Stimulated activated CD8-positive, alpha-beta memory T cell treated with anti-CD3 and anti-CD28 coated beads, Interleukin-15, amount 100 ng/mL, for 48 hours (primary cell): ENCODE data around the gene TTC33.
A peak's percentile ranks its signal among the peaks of the same experiment; 100 is the strongest.
"Not testable (repeated sequence)": the region's sequence is repeated elsewhere in the genome, so short reads cannot be mapped to it uniquely, and the experiment has no call there.

ENCODE experiments used
- DNase-seq, 2 donors: peaks; one replicate each; pipeline ENCODE4 v3.0.0-alpha.2; 2020; ENCODE audit warnings: low read depth in 2 of 2

TTC33 gene

GRCh38 chr5:40615586-40616170 is 140.1 kb downstream of the TTC33 start:
- DNase-seq, result no peak

GRCh38 chr5:40614923-40615585 is 140.7 kb downstream of the TTC33 start:
- DNase-seq, result no peak

GRCh38 chr5:40614466-40614865 is 141.3 kb downstream of the TTC33 start:
- no peak for DNase-seq

- DNase-seq, result no peak
Measured at GRCh38 chr5:40607202-40607601, 148.6 kb downstream of the TTC33 start.

- DNase-seq, result no peak
Measured at GRCh38 chr5:40606077-40606765, 149.5 kb downstream of the TTC33 start.

- no peak for DNase-seq
Measured at GRCh38 chr5:40605295-40605958, 150.3 kb downstream of the TTC33 start.

GRCh38 chr5:40603378-40603777 is 152.4 kb downstream of the TTC33 start:
- no peak for DNase-seq

- no peak for DNase-seq
Measured at GRCh38 chr5:40601198-40601868, 154.4 kb downstream of the TTC33 start.

GRCh38 chr5:40600383-40600782 is 155.4 kb downstream of the TTC33 start:
- DNase-seq, result no peak

- DNase-seq, result no peak
Measured at GRCh38 chr5:40599676-40600075, 156.1 kb downstream of the TTC33 start.

- DNase-seq, result no peak
Measured at GRCh38 chr5:40594811-40595210, 160.9 kb downstream of the TTC33 start.

GRCh38 chr5:40591727-40592396 is 163.9 kb downstream of the TTC33 start:
- DNase-seq, result not testable (repeated sequence)

- DNase-seq, result no peak
Measured at GRCh38 chr5:40587376-40587775, 168.4 kb downstream of the TTC33 start.

GRCh38 chr5:40585537-40586267 is 170.1 kb downstream of the TTC33 start:
- no peak for DNase-seq

- no peak for DNase-seq
Measured at GRCh38 chr5:40584054-40584453, 171.7 kb downstream of the TTC33 start.

- DNase-seq, result peak; percentile 58 to 60
Measured at GRCh38 chr5:40578501-40579451, 177.0 kb downstream of the TTC33 start.

- DNase-seq, result no peak
Measured at GRCh38 chr5:40577718-40578117, 178.0 kb downstream of the TTC33 start.

- DNase-seq, result no peak
Measured at GRCh38 chr5:40575921-40576320, 179.8 kb downstream of the TTC33 start.

GRCh38 chr5:40575411-40575810 is 180.3 kb downstream of the TTC33 start:
- DNase-seq, result no peak

GRCh38 chr5:40572937-40573336 is 182.8 kb downstream of the TTC33 start:
- DNase-seq, result no peak
